H1 (cell line): ENCODE results near the gene KHDC4.

ENCODE experiments used
- CBX5 ChIP-seq: fragments of 300-800, 300-1000 bp; sonication (generic); IDR thresholded peaks from 2 replicates; pipeline ENCODE4 v1.7.1; 2016; ENCODE audit warnings: antibody characterized with exemption, low read length, low read depth
- EGR1 ChIP-seq: IDR thresholded peaks from 2 replicates; pipeline ENCODE4 v1.6.1; 2011; ENCODE audit warnings: low read depth, low read length, borderline replicate concordance
- EZH2 ChIP-seq: fragments of 200-600 bp; sonication (generic); IDR thresholded peaks from 2 replicates; pipeline ENCODE4 v1.7.1; 2012; ENCODE audit warnings: low read depth, mild to moderate bottlenecking, moderate library complexity, low read length, inconsistent platforms; ENCODE audit not compliant: severe bottlenecking
- KDM5A ChIP-seq: fragments of 200-600 bp; IDR thresholded peaks from 2 replicates; pipeline ENCODE4 v1.7.1; 2012; ENCODE audit warnings: mild to moderate bottlenecking, low read length, inconsistent platforms, mixed read lengths
- POLR2A ChIP-seq, 2 experiments: IDR thresholded peaks; 1 replicate in 1 of 2; 2 replicates in 1 of 2; pipeline ENCODE4 v1.6.1; 2011; ENCODE audit warnings: low read depth in 2 of 2, low read length in 2 of 2, mild to moderate bottlenecking in 2 of 2; ENCODE audit errors: control extremely low read depth in 1 of 2
- POLR2AphosphoS5 ChIP-seq: IDR thresholded peaks from 2 replicates; pipeline ENCODE4 v1.6.1; 2011; ENCODE audit warnings: low read depth, low read length
- TCF12 ChIP-seq: IDR thresholded peaks from 2 replicates; pipeline ENCODE4 v1.6.1; 2011; ENCODE audit warnings: low read depth, mild to moderate bottlenecking, low read length
- TEAD4 ChIP-seq: IDR thresholded peaks from 2 replicates; pipeline ENCODE4 v1.6.1; 2012; ENCODE audit warnings: low read depth, low read length, inconsistent platforms, mixed read lengths
- TF ChIP-seq, protein P1 (sequence below), 3 experiments: IDR thresholded peaks; 1 replicate in 2 of 3; 2 replicates in 1 of 3; pipeline versions ENCODE4 v1.5.1 to v1.6.1; 2011; ENCODE audit warnings: low read length in 3 of 3, mild to moderate bottlenecking in 3 of 3, inconsistent platforms in 2 of 3, low read depth in 1 of 3, moderate library complexity in 1 of 3; ENCODE audit not compliant: insufficient read depth in 1 of 3; ENCODE audit errors: control extremely low read depth in 1 of 3

GRCh38 chr1:155882766-155883165, 51.4 kb downstream of the KHDC4 start:
- no peak for TF ChIP-seq EGR1
- TF ChIP-seq, protein P1, sequence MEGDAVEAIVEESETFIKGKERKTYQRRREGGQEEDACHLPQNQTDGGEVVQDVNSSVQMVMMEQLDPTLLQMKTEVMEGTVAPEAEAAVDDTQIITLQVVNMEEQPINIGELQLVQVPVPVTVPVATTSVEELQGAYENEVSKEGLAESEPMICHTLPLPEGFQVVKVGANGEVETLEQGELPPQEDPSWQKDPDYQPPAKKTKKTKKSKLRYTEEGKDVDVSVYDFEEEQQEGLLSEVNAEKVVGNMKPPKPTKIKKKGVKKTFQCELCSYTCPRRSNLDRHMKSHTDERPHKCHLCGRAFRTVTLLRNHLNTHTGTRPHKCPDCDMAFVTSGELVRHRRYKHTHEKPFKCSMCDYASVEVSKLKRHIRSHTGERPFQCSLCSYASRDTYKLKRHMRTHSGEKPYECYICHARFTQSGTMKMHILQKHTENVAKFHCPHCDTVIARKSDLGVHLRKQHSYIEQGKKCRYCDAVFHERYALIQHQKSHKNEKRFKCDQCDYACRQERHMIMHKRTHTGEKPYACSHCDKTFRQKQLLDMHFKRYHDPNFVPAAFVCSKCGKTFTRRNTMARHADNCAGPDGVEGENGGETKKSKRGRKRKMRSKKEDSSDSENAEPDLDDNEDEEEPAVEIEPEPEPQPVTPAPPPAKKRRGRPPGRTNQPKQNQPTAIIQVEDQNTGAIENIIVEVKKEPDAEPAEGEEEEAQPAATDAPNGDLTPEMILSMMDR (IDR thresholded peaks at IDR 0.05; ENCODE audit: control extremely low read depth in 1 of 3, insufficient read depth in 1 of 3, low read depth in 1 of 3, low read length in 3 of 3), result no peak
- TF ChIP-seq EZH2, result no peak
- no peak for TF ChIP-seq TEAD4
- TF ChIP-seq POLR2AphosphoS5, result no peak
- TF ChIP-seq KDM5A, result no peak
- no peak for TF ChIP-seq POLR2A (IDR thresholded peaks at IDR 0.05; ENCODE audit: control extremely low read depth in 1 of 2, low read depth in 2 of 2, low read length in 2 of 2)
- no peak for TF ChIP-seq TCF12
- TF ChIP-seq CBX5, result no peak
